ENCODE data around the gene CLDN3. TPM values are rescaled to one million over a fixed set of nuclear protein-coding genes. Genes with fewer than 3 reads are reported as not detected.

The CLDN3 gene
- total RNA-seq, 2 experiments from 2014 or later, result not detected

- ChIA-PET CTCF (ENCODE audit: unreplicated experiment) (interaction anchor here (1.2 kb wide), 1 partner anchor 10 kb away, joined by 3 read pairs; the partner anchor contains the start of gene ABHD11), POLR2A (no interaction called here)
- Histone ChIP-seq H3K4me2 (ENCODE audit: low read length) (no peak overlapping the region), H4K20me1 (ENCODE audit: insufficient read depth, low read length) (no peaks in the 10 kb centered on the region), H3K27ac (ENCODE audit: low read depth, low read length, poor library complexity, severe bottlenecking) (no peak overlapping the region), H3K4me1 (ENCODE audit: insufficient read depth, low read length, poor library complexity, severe bottlenecking) (peaks cover 7% of the 10 kb centered on the region), H3K9me3 (ENCODE audit: low read length) (no peaks in the 10 kb centered on the region), H3K36me3 (ENCODE audit: insufficient read depth, low read length) (no peaks in the 10 kb centered on the region), H2AFZ (ENCODE audit: low read length) (no peak overlapping the region), H3K9me2 (ENCODE audit: insufficient read depth, low read length) (no peaks in the 10 kb centered on the region), H3K79me2 (ENCODE audit: insufficient read depth, low read depth, low read length) (no peaks in the 10 kb centered on the region), H3K4me3 (ENCODE audit: low read depth, low read length, poor library complexity, severe bottlenecking) (no peak overlapping the region)
- intact Hi-C loops (cut with micrococcal nuclease; ENCODE audit: unreplicated experiment), result loop anchor here (10.0 kb wide), 1 partner anchor 273 kb away; no protein-coding TSS in a partner anchor
- TF ChIP-seq CTCF (conservative IDR thresholded peaks at IDR 0.05; ENCODE audit: low read length), result no peak
- TF ChIP-seq EZH2phosphoT487 (IDR thresholded peaks at IDR 0.05; ENCODE audit: borderline replicate concordance, low read depth, low read length), result no peak
- no TSS peak for BruUV-seq (replicated peaks)
- DNase-seq (ENCODE audit: low spot score), result no peak
These were observed 42.1 kb downstream of the CLDN3 start for GRCh38 chr7:73727952-73728351.

- ChIA-PET POLR2A (interaction anchor here (0.6 kb wide), 1 partner anchor 95 kb away, joined by 5 read pairs; no protein-coding TSS in a partner anchor), CTCF (ENCODE audit: unreplicated experiment) (interaction anchor here (0.6 kb wide), 1 partner anchor 148 kb away, joined by 5 read pairs; the partner anchor contains the start of gene TBL2)
- no peak for DNase-seq (ENCODE audit: low spot score)
- H3K4me1 ChIP-seq (ENCODE audit: insufficient read depth, low read length, poor library complexity, severe bottlenecking), result peaks cover 7% of the 10 kb centered on the region
- no peaks in the 10 kb centered on the region for H3K9me3 ChIP-seq (ENCODE audit: low read length)
- H4K20me1 ChIP-seq (ENCODE audit: insufficient read depth, low read length), result no peaks in the 10 kb centered on the region
- BruUV-seq (replicated peaks), result no TSS peak
- intact Hi-C loops (cut with micrococcal nuclease; ENCODE audit: unreplicated experiment), result loop anchor here (10.0 kb wide), 1 partner anchor 271 kb away; no protein-coding TSS in a partner anchor
- TF ChIP-seq EZH2phosphoT487 (IDR thresholded peaks at IDR 0.05; ENCODE audit: borderline replicate concordance, low read depth, low read length) (no peak), CTCF (conservative IDR thresholded peaks at IDR 0.05; ENCODE audit: low read length) (no peak; the same call in 1 of the 2 replicates)
- H3K79me2 ChIP-seq (ENCODE audit: insufficient read depth, low read depth, low read length), result no peaks in the 10 kb centered on the region
- no peaks in the 10 kb centered on the region for H3K36me3 ChIP-seq (ENCODE audit: insufficient read depth, low read length)
- H3K4me3 ChIP-seq (ENCODE audit: low read depth, low read length, poor library complexity, severe bottlenecking), result no peak overlapping the region
- no peak overlapping the region for H3K4me2 ChIP-seq (ENCODE audit: low read length)
- H3K27ac ChIP-seq (ENCODE audit: low read depth, low read length, poor library complexity, severe bottlenecking), result no peak overlapping the region
- no peak overlapping the region for H2AFZ ChIP-seq (ENCODE audit: low read length)
- H3K9me2 ChIP-seq (ENCODE audit: insufficient read depth, low read length), result no peaks in the 10 kb centered on the region
These were observed 44.0 kb downstream of the CLDN3 start for GRCh38 chr7:73726083-73726466.

DNA sequence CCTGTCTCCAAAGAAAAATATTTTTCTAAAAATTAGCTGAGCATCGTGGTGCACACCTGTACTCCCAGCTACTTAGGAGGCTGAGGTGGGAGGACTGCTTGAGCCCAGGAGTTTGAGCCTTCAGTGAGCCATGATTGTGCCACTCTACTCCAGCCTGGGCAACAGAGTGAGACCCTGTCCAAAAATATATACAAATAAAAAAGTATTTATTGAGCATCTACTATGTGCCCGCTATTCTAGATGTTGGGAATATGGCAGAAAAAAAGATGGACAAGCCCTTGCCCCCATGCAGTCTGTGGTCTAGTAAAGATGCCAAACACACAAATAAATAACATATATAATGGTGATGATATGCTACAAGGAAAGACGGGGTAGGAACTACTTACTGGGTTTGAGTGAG, 46.3 kb downstream of the CLDN3 start:
- intact Hi-C loops (cut with micrococcal nuclease; ENCODE audit: unreplicated experiment), result loop anchor here (2.0 to 10.0 kb wide), 2 partner anchors 41 to 269 kb away; partner anchors contain the start of genes BUD23 and DNAJC30
- ChIA-PET CTCF (ENCODE audit: unreplicated experiment) (no interaction called here), POLR2A (interaction anchor here (0.6 kb wide), 1 partner anchor 8 kb away, joined by 3 read pairs; no protein-coding TSS in a partner anchor)
- Histone ChIP-seq H2AFZ (ENCODE audit: low read length) (no peak overlapping the region), H3K36me3 (ENCODE audit: insufficient read depth, low read length) (no peaks in the 10 kb centered on the region), H3K27ac (ENCODE audit: low read depth, low read length, poor library complexity, severe bottlenecking) (no peak overlapping the region), H3K9me2 (ENCODE audit: insufficient read depth, low read length) (no peaks in the 10 kb centered on the region), H3K4me3 (ENCODE audit: low read depth, low read length, poor library complexity, severe bottlenecking) (no peak overlapping the region), H3K4me1 (ENCODE audit: insufficient read depth, low read length, poor library complexity, severe bottlenecking) (peaks cover 9% of the 10 kb centered on the region), H3K79me2 (ENCODE audit: insufficient read depth, low read depth, low read length) (no peaks in the 10 kb centered on the region), H3K4me2 (ENCODE audit: low read length) (no peak overlapping the region), H4K20me1 (ENCODE audit: insufficient read depth, low read length) (no peaks in the 10 kb centered on the region), H3K9me3 (ENCODE audit: low read length) (no peaks in the 10 kb centered on the region)
- no peak for TF ChIP-seq EZH2phosphoT487 (IDR thresholded peaks at IDR 0.05; ENCODE audit: borderline replicate concordance, low read depth, low read length)
- TF ChIP-seq CTCF (conservative IDR thresholded peaks at IDR 0.05; ENCODE audit: low read length), result no peak
- no peak for DNase-seq (ENCODE audit: low spot score)
- BruUV-seq (replicated peaks), result no TSS peak
